Ishikawa (cell line): Measurements from ENCODE around the gene ROR1.

Experiments
- CEBPB ChIP-seq: IDR thresholded peaks from 2 replicates; pipeline ENCODE4 v1.6.1; 2012
- CREB1 ChIP-seq: IDR thresholded peaks from 2 replicates; pipeline ENCODE4 v1.6.1; 2012; ENCODE audit warnings: low read depth
- EGR1 ChIP-seq: IDR thresholded peaks from 2 replicates; pipeline ENCODE4 v1.6.1; 2012
- EP300 ChIP-seq: IDR thresholded peaks from 2 replicates; pipeline ENCODE4 v1.6.1; 2012; ENCODE audit warnings: borderline replicate concordance
- FOXM1 ChIP-seq: IDR thresholded peaks from 2 replicates; pipeline ENCODE4 v1.6.1; 2012; ENCODE audit warnings: low read depth, borderline replicate concordance
- MAX ChIP-seq: IDR thresholded peaks from 2 replicates; pipeline ENCODE4 v1.6.1; 2012
- NFIC ChIP-seq: IDR thresholded peaks from 2 replicates; pipeline ENCODE4 v1.6.1; 2012
- RAD21 ChIP-seq: IDR thresholded peaks from 2 replicates; pipeline ENCODE4 v1.6.1; 2012; ENCODE audit warnings: low read depth
- REST ChIP-seq: IDR thresholded peaks from 2 replicates; pipeline ENCODE4 v1.6.1; 2012; ENCODE audit warnings: low read depth, mild to moderate bottlenecking
- TAF1 ChIP-seq: IDR thresholded peaks from 2 replicates; pipeline ENCODE4 v1.6.1; 2012; ENCODE audit warnings: low read depth, mild to moderate bottlenecking
- TCF12 ChIP-seq: IDR thresholded peaks from 2 replicates; pipeline ENCODE4 v1.6.1; 2012; ENCODE audit warnings: low read depth
- TEAD4 ChIP-seq: IDR thresholded peaks from 2 replicates; pipeline ENCODE4 v1.6.1; 2012
- USF1 ChIP-seq: IDR thresholded peaks from 2 replicates; pipeline ENCODE4 v1.6.1; 2012
- YY1 ChIP-seq: IDR thresholded peaks from 2 replicates; pipeline ENCODE4 v1.6.1; 2012; ENCODE audit warnings: low read depth
- ZBTB7A ChIP-seq: IDR thresholded peaks from 2 replicates; pipeline ENCODE4 v1.6.1; 2012; ENCODE audit warnings: low read depth

The ROR1 gene

GRCh38 chr1:64192290-64192689 lies 418.5 kb downstream of the ROR1 start:
- TF ChIP-seq USF1 (no peak), TAF1 (no peak), FOXM1 (no peak), TCF12 (no peak), EGR1 (no peak), EP300 (no peak), RAD21 (no peak), MAX (no peak), TEAD4 (no peak), ZBTB7A (no peak), NFIC (no peak), CREB1 (no peak)

DNA sequence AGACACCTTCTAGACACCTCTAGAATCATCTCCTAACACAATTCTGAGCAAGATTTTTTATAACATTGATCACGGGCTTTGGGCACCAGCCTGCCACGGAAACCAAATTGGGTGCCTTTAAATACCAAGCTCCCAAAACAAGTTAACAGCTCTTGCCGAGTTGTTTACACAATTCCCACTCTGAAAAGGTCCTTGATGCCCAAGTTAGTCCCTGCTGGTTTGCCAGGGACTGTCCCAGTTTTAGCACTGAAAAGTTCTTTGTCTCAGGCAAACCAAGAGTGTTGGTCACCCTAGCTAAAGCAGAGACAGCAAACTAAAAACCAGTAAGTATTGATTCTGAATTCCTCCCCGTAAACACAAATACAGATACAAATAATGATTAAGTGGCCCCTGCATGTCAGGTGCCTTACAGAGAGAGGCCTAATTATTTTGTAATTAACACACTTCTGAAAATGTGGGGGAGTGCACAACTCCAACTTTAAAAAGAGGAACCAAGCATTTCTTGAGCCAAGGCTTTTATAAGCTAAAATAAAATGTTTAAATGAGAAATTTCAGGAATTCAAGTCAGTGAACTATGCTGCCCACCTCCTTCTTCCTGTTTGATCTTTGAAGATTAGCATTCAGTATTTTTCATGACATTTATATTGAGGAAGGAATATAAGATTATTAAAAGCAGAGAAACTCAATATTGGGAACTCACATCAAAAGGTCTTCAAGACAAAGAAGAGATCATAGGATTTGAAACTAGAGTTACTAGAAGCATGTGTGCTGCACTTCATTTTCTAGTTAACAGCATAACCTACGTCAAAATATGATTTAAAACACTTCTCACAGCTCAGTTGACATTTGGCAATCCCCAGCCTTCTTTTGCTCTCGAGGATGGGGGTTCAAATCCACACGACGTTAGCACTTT lies 420.6 kb downstream of the ROR1 start:
- no peak for TF ChIP-seq REST
- TF ChIP-seq CEBPB: no peak
- no peak for TF ChIP-seq EP300
- TF ChIP-seq TEAD4: no peak
- no peak for TF ChIP-seq YY1
- TF ChIP-seq MAX: no peak
- no peak for TF ChIP-seq TAF1
- TF ChIP-seq EGR1: no peak
- no peak for TF ChIP-seq ZBTB7A
- no peak for TF ChIP-seq NFIC
- no peak for TF ChIP-seq USF1
- no peak for TF ChIP-seq TCF12
- TF ChIP-seq CREB1: no peak
- no peak for TF ChIP-seq RAD21
- TF ChIP-seq FOXM1: no peak

DNA sequence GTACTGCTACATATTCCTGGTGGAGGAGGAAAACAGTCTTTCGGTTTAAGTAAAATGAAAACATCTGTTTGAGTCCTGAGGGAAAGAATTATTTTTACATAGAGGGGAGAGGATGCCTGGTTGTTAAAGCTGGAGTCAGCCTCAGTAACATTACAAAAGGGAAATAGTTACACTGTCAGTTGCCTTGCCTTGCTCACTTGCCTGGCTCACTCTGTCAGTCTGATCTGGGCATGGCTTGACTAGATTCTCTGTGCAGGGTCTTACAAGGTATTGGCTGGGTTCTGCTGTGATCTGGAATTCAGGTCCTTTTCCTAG lies 421.2 kb downstream of the ROR1 start:
- no peak for TF ChIP-seq ZBTB7A
- TF ChIP-seq RAD21: no peak
- no peak for TF ChIP-seq YY1
- no peak for TF ChIP-seq EP300
- no peak for TF ChIP-seq USF1
- no peak for TF ChIP-seq FOXM1
- TF ChIP-seq EGR1: no peak
- no peak for TF ChIP-seq REST
- no peak for TF ChIP-seq TCF12
- no peak for TF ChIP-seq MAX
- no peak for TF ChIP-seq CEBPB

DNA sequence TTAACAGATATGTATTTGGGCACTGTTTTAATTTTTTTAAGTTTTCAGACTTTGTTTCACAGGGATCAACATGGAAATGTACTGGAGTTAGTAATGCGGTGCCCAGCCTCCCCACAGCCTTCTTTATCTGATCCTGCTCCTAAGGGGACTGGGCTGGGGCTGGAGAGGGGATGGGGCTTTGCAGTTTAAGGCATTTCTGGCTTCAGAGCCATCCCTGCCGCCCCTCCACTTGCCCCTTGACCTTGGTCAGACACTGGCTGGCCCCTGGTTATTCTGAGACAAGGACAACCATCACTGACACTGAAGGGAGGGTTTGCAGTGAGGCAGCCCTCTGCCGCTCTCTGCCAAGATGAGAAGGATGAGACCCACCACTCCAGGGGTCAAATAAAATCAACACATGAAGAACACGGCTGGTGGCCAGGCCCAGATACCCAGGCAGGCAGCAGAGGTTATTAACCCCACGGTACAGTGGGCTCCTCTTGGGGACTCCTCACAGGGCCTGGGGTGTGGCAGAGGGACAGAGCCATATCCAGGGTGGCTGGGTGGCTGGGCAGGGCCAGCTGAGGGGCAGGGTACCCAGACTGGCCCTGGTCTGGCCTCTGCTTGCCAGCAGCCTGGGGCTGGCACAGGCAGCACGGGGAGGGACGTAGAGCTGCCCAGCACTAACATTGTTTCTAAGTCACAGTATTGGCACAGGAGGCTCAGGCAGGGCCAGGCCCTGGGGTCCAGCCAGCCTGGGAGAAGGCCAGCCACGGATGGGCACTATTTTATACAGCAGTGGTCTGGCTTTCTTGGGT lies 422.5 kb downstream of the ROR1 start:
- no peak for TF ChIP-seq ZBTB7A
- no peak for TF ChIP-seq NFIC
- TF ChIP-seq EGR1: no peak
- no peak for TF ChIP-seq EP300
- no peak for TF ChIP-seq MAX
- no peak for TF ChIP-seq FOXM1
- TF ChIP-seq YY1: no peak
- no peak for TF ChIP-seq USF1
- TF ChIP-seq CREB1: no peak
- no peak for TF ChIP-seq TEAD4
- TF ChIP-seq RAD21: no peak
- no peak for TF ChIP-seq REST
- no peak for TF ChIP-seq TCF12
- TF ChIP-seq TAF1: no peak
- TF ChIP-seq CEBPB: no peak
